ENCODE results near the gene FGFR2.
"Not testable (repeated sequence)": the region's sequence is repeated elsewhere in the genome, so short reads cannot be mapped to it uniquely, and the experiment has no call there.

The FGFR2 gene

GRCh38 chr10:121520526-121520925 is 77.7 kb downstream of the FGFR2 start:
- DNase-seq, result not testable (repeated sequence)

- DNase-seq, result no peak
These were observed 78.2 kb downstream of the FGFR2 start for GRCh38 chr10:121519901-121520493.

- DNase-seq, result no peak
These were observed 78.8 kb downstream of the FGFR2 start for GRCh38 chr10:121519411-121519810.

- no peak for DNase-seq
These were observed 79.9 kb downstream of the FGFR2 start for GRCh38 chr10:121518333-121518732.

GRCh38 chr10:121516093-121516865 is 82.0 kb downstream of the FGFR2 start:
- DNase-seq, result no peak

- DNase-seq, result no peak
These were observed 83.9 kb downstream of the FGFR2 start for GRCh38 chr10:121514141-121514865.

- DNase-seq, result no peak
These were observed 86.3 kb downstream of the FGFR2 start for GRCh38 chr10:121511943-121512342.

GRCh38 chr10:121511460-121511859 is 86.8 kb downstream of the FGFR2 start:
- DNase-seq, result no peak

GRCh38 chr10:121510201-121510771 is 88.0 kb downstream of the FGFR2 start:
- no peak for DNase-seq

GRCh38 chr10:121509796-121510195 is 88.4 kb downstream of the FGFR2 start:
- no peak for DNase-seq

GRCh38 chr10:121509112-121509511 is 89.1 kb downstream of the FGFR2 start:
- no peak for DNase-seq

- no peak for DNase-seq
These were observed 94.6 kb downstream of the FGFR2 start for GRCh38 chr10:121503587-121504051.

GRCh38 chr10:121501796-121502195 is 96.4 kb downstream of the FGFR2 start:
- no peak for DNase-seq

GRCh38 chr10:121500701-121501332 is 97.4 kb downstream of the FGFR2 start:
- DNase-seq, result no peak

- no peak for DNase-seq
These were observed 100.5 kb downstream of the FGFR2 start for GRCh38 chr10:121497513-121498470.

GRCh38 chr10:121495719-121496118 is 102.5 kb downstream of the FGFR2 start:
- DNase-seq, result no peak

- DNase-seq, result no peak
These were observed 103.9 kb downstream of the FGFR2 start for GRCh38 chr10:121494296-121494695.

GRCh38 chr10:121493521-121493920 is 104.7 kb downstream of the FGFR2 start:
- DNase-seq, result no peak

GRCh38 chr10:121490871-121491519 is 107.2 kb downstream of the FGFR2 start:
- DNase-seq, result no peak

GRCh38 chr10:121485436-121486139 is 112.7 kb downstream of the FGFR2 start:
- DNase-seq, result no peak

GRCh38 chr10:121484816-121485215 is 113.4 kb downstream of the FGFR2 start:
- no peak for DNase-seq

Data from stimulated activated naive CD4-positive, alpha-beta T cell treated with Interleukin-2 at 50 U/mL for 16 hours (primary cell).